T47D (cell line): ENCODE results near the gene AGPAT1.
A peak's percentile ranks its signal among the peaks of the same experiment; 100 is the strongest.

Experiments
- DNase-seq, 2 experiments: peaks; one replicate each; pipeline versions ENCODE4 v3.0.0 to v3.0.0-alpha.2; 2011 to 2012; ENCODE audit warnings: low read depth in 1 of 2, low spot score in 1 of 2
- JUND ChIP-seq: IDR thresholded peaks from 2 replicates; pipeline ENCODE4 v1.6.1; 2012; ENCODE audit warnings: low read depth
- in situ Hi-C: cut with HindIII; loops from 2 replicates; pipeline ENCODE4 v1.10.0; 2016; ENCODE audit warnings: low sequenced_read_pairs, low pct_unique_long_range_greater_than_20kb

AGPAT1 gene

GRCh38 chr6:32177788-32178546 is 2.1 kb upstream of the AGPAT1 start, which contains the start of gene RNF5:
RNF5 (plus strand) TSS chr6:32178405; CDS start chr6:32178512, 107 bp downstream.
- peak; percentile 96 to 100 for DNase-seq
- no peak for TF ChIP-seq JUND
- in situ Hi-C loops: no loop called here

- in situ Hi-C loops: no loop called here
- TF ChIP-seq JUND: no peak
- DNase-seq: no peak
Measured at GRCh38 chr6:32177183-32177787, 1.4 kb upstream of the AGPAT1 start.

- in situ Hi-C loops: no loop called here
- TF ChIP-seq JUND: no peak
- no peak for DNase-seq
Measured at GRCh38 chr6:32176476-32177182, 745 bp upstream of the AGPAT1 start.

- no peak for TF ChIP-seq JUND
- in situ Hi-C loops: no loop called here
- DNase-seq: no peak
Measured at GRCh38 chr6:32175322-32175710, 568 bp downstream of the AGPAT1 start.

GRCh38 chr6:32174416-32174815 is 1.5 kb downstream of the AGPAT1 start:
- no peak for TF ChIP-seq JUND
- in situ Hi-C loops: no loop called here
- DNase-seq: no peak

- DNase-seq: peak in 1 of 2 experiments; percentile 63
- in situ Hi-C loops: no loop called here
- no peak for TF ChIP-seq JUND
Measured at GRCh38 chr6:32173051-32173727, 2.7 kb downstream of the AGPAT1 start.

- no peak for DNase-seq
- no peak for TF ChIP-seq JUND
- in situ Hi-C loops: no loop called here
Measured at GRCh38 chr6:32171234-32171633, 4.7 kb downstream of the AGPAT1 start.

GRCh38 chr6:32170294-32170693 is 5.6 kb downstream of the AGPAT1 start:
- TF ChIP-seq JUND: no peak
- in situ Hi-C loops: no loop called here
- no peak for DNase-seq

- DNase-seq: no peak
- no peak for TF ChIP-seq JUND
- in situ Hi-C loops: no loop called here
Measured at GRCh38 chr6:32168807-32169591, 6.9 kb downstream of the AGPAT1 start.

GRCh38 chr6:32168350-32168749 is 7.5 kb downstream of the AGPAT1 start:
- no peak for TF ChIP-seq JUND
- no peak for DNase-seq
- in situ Hi-C loops: no loop called here

GRCh38 chr6:32167761-32168262 is 8.1 kb downstream of the AGPAT1 start:
- DNase-seq: no peak
- in situ Hi-C loops: no loop called here
- no peak for TF ChIP-seq JUND
